IMR-90 (cell line): Measurements from ENCODE around the gene MICAL3. TPM values are rescaled to one million over a fixed set of nuclear protein-coding genes. Genes with fewer than 3 reads are reported as not detected.
"Not testable (repeated sequence)": the region's sequence is repeated elsewhere in the genome, so short reads cannot be mapped to it uniquely, and the experiment has no call there.

Source experiments
- ATAC-seq: fragments of 200-7000 bp; cut with Tn5 transposase; 2 replicates; pipeline ENCODE4 v1.9.1; 2020; ENCODE audit warnings: low read depth, mild to moderate bottlenecking, moderate library complexity
- BruUV-seq: library from RNA; stranded (reverse); fragments of 400-500 nt; replicated peaks from 2 replicates; lab custom pipeline; 2021; lab: Mats Ljungman, UMichigan
- CTCF ChIA-PET: fragments of 300-600 bp; formaldehyde crosslinking; extraction: SDS; loops from one replicate; lab custom pipeline; 2021; ENCODE audit warnings: antibody characterized with exemption; lab: Yijun Ruan, JAX
- POLR2A ChIA-PET: fragments of 300-600 bp; sonication (Branson Sonifier 250); formaldehyde crosslinking; loops from one replicate; lab custom pipeline; 2022; ENCODE audit warnings: antibody characterized with exemption; ENCODE audit not compliant: unreplicated experiment; lab: Charles Lee
- DNase-seq: peaks from one replicate; pipeline ENCODE4 v3.0.0; 2013
- H2AFZ ChIP-seq: replicated peaks from 2 replicates; pipeline ENCODE3; 2013; ENCODE audit warnings: low read length, mild to moderate bottlenecking; ENCODE audit not compliant: poor library complexity
- H2AK5ac ChIP-seq: 2 replicates; pipeline ENCODE4 v1.6.1; 2013; ENCODE audit warnings: low read depth, low read length, inconsistent platforms
- H2AK9ac ChIP-seq: replicated peaks from 2 replicates; pipeline ENCODE3; 2013; ENCODE audit warnings: mild to moderate bottlenecking, low read depth, low read length, moderate library complexity; ENCODE audit not compliant: poor library complexity
- H2BK120ac ChIP-seq: 2 replicates; pipeline ENCODE4 v1.6.1; 2013; ENCODE audit warnings: low read depth, low read length, inconsistent platforms
- H2BK15ac ChIP-seq: 3 replicates; pipeline ENCODE4 v1.6.1; 2013; ENCODE audit warnings: low read depth, low read length, inconsistent platforms
- H2BK20ac ChIP-seq: 2 replicates; pipeline ENCODE4 v1.6.1; 2013; ENCODE audit warnings: low read depth, mild to moderate bottlenecking, inconsistent platforms, low read length, moderate library complexity
- H2BK5ac ChIP-seq: 2 replicates; pipeline ENCODE4 v1.6.1; 2013; ENCODE audit warnings: mild to moderate bottlenecking, low read depth, low read length, inconsistent platforms; ENCODE audit not compliant: poor library complexity, severe bottlenecking
- H3K14ac ChIP-seq: replicated peaks from 2 replicates; pipeline ENCODE4 v1.6.1; 2013; ENCODE audit warnings: low read depth, low read length, inconsistent platforms
- H3K18ac ChIP-seq: 2 replicates; pipeline ENCODE4 v1.6.1; 2013; ENCODE audit warnings: low read depth, low read length, control low read depth
- H3K23ac ChIP-seq: 2 replicates; pipeline ENCODE4 v1.6.1; 2013; ENCODE audit warnings: low read depth, low read length, inconsistent platforms
- H3K27ac ChIP-seq: 2 replicates; pipeline ENCODE4 v1.5.1; 2013; ENCODE audit warnings: mild to moderate bottlenecking, control low read depth, low read length; ENCODE audit not compliant: insufficient read depth
- H3K27me3 ChIP-seq: 2 replicates; pipeline ENCODE4 v1.6.1; 2013; ENCODE audit warnings: low read length; ENCODE audit not compliant: control insufficient read depth, insufficient read depth
- H3K36me3 ChIP-seq: 2 replicates; pipeline ENCODE4 v1.6.1; 2013; ENCODE audit warnings: low read length, mixed read lengths; ENCODE audit not compliant: control insufficient read depth, insufficient read depth
- H3K4ac ChIP-seq: 2 replicates; pipeline ENCODE4 v1.6.1; 2013; ENCODE audit warnings: low read depth, low read length, inconsistent platforms
- H3K4me1 ChIP-seq: 2 replicates; pipeline ENCODE4 v1.6.1; 2013; ENCODE audit warnings: low read length, mixed read lengths; ENCODE audit not compliant: control insufficient read depth, insufficient read depth
- H3K4me2 ChIP-seq: 2 replicates; pipeline ENCODE4 v1.6.1; 2013; ENCODE audit warnings: low read depth, mild to moderate bottlenecking, control low read depth, low read length, moderate library complexity
- H3K4me3 ChIP-seq: 2 replicates; pipeline ENCODE4 v1.5.1; 2013; ENCODE audit warnings: low read depth, mild to moderate bottlenecking, control low read depth, low read length, moderate library complexity; ENCODE audit not compliant: insufficient read depth
- H3K56ac ChIP-seq: 2 replicates; pipeline ENCODE4 v1.6.1; 2013; ENCODE audit warnings: low read length, inconsistent platforms; ENCODE audit not compliant: insufficient read depth; ENCODE audit errors: extremely low read depth
- H3K79me1 ChIP-seq, 2 experiments: 2 replicates each; pipeline ENCODE4 v1.6.1; 2013; ENCODE audit warnings: low read length in 2 of 2, inconsistent platforms in 1 of 2, low read depth in 1 of 2
- H3K9ac ChIP-seq: 2 replicates; pipeline ENCODE4 v1.6.1; 2013; ENCODE audit warnings: low read depth, low read length, control low read depth
- H3K9me1 ChIP-seq: 2 replicates; pipeline ENCODE4 v1.6.1; 2013; ENCODE audit warnings: low read length, inconsistent platforms; ENCODE audit not compliant: insufficient read depth
- H3K9me3 ChIP-seq: 2 replicates; pipeline ENCODE4 v1.6.1; 2013; ENCODE audit warnings: low read length; ENCODE audit not compliant: control insufficient read depth, insufficient read depth
- H4K20me1 ChIP-seq: 2 replicates; pipeline ENCODE4 v1.6.1; 2013; ENCODE audit warnings: low read length, inconsistent platforms; ENCODE audit not compliant: insufficient read depth
- H4K5ac ChIP-seq: 2 replicates; pipeline ENCODE4 v1.6.1; 2013; ENCODE audit warnings: mild to moderate bottlenecking, low read depth, low read length, control low read depth
- H4K8ac ChIP-seq, 2 experiments: 2 replicates each; pipeline ENCODE4 v1.6.1; 2013; ENCODE audit warnings: low read depth in 2 of 2, low read length in 2 of 2, control low read depth in 1 of 2, inconsistent platforms in 1 of 2
- H4K91ac ChIP-seq: 2 replicates; pipeline ENCODE4 v1.6.1; 2013; ENCODE audit warnings: low read depth, low read length, inconsistent platforms; ENCODE audit not compliant: insufficient read depth
- CEBPB ChIP-seq: IDR thresholded peaks from 2 replicates; pipeline ENCODE4 v1.6.1; 2012; ENCODE audit warnings: low read depth, low read length, improper control_type of control experiment
- MAFK ChIP-seq: IDR thresholded peaks from 2 replicates; pipeline ENCODE4 v1.6.1; 2012; ENCODE audit warnings: low read depth, low read length, improper control_type of control experiment
- WGBS, 2 experiments: methylation state at CpG; one replicate each; pipeline versions ENCODE4 v1.1.5 to v1.1.7; 2013; ENCODE audit warnings: missing lambda C conversion rate in 2 of 2; ENCODE audit not compliant: insufficient read length in 1 of 2; ENCODE audit errors: extremely low coverage in 2 of 2; 5-methylcytosine and 5-hydroxymethylcytosine counted together
- dilution Hi-C: fragments of 300-500 bp; cut with HindIII; formaldehyde crosslinking; loops from one replicate; pipeline ENCODE4 v1.14.3; 2018; ENCODE audit warnings: low sequenced_read_pairs; ENCODE audit not compliant: unreplicated experiment
- in situ Hi-C: fragments of 300-500 bp; cut with MboI; formaldehyde crosslinking; loops from 3 replicates; pipeline ENCODE4 v1.14.3; 2019; ENCODE audit warnings: low sequenced_read_pairs, inconsistent platforms, mixed read lengths
- intact Hi-C: fragments of 100-400 bp; cut with micrococcal nuclease; formaldehyde crosslinking; loops from 2 replicates; pipeline ENCODE4 v1.10.0; 2022
- polyA plus RNA-seq, 3 experiments: library from polyadenylated mRNA; depleted of rRNA; stranded (reverse); fragments of >200 nt; gene quantifications; 2 replicates each; pipeline ENCODE4 v1.2.3, GENCODE V29; 2012; ENCODE audit warnings: low replicate concordance in 1 of 3
- total RNA-seq: library from RNA; depleted of rRNA; stranded (reverse); fragments of >200 nt; gene quantifications from 2 replicates; pipeline ENCODE4 v1.2.3, GENCODE V29; 2012
- TF ChIP-seq, protein P1 (sequence below): fragments of 150-350 bp; IDR thresholded peaks from 2 replicates; pipeline ENCODE4 v1.6.1; 2017; ENCODE audit warnings: mild to moderate bottlenecking, antibody characterized with exemption, low read length, low read depth

MICAL3 gene
- total and polyA plus RNA-seq, 2 of the 4 experiments (the other 2 are of a cell fraction), result 17.6 to 26.8 TPM

- Histone ChIP-seq H2AK5ac (no peak overlapping the region), H3K14ac (no peak overlapping the region), H3K23ac (no peak overlapping the region), H2AFZ (no peak overlapping the region), H3K36me3 (no peaks in the 10 kb centered on the region), H3K27me3 (no peaks in the 10 kb centered on the region), H3K9ac (no peak overlapping the region), H3K4me1 (peaks cover 12% of the 10 kb centered on the region), H2BK15ac (no peak overlapping the region), H2BK5ac (no peak overlapping the region), H3K27ac (no peak overlapping the region), H2BK20ac (no peak overlapping the region), H3K4me2 (no peak overlapping the region), H3K9me3 (no peaks in the 10 kb centered on the region), H2AK9ac (no peak overlapping the region), H3K4ac (no peak overlapping the region), H3K56ac (no peak overlapping the region), H3K4me3 (no peak overlapping the region), H4K20me1 (peaks cover 5% of the 10 kb centered on the region; the same call in 1 of the 2 replicates), H2BK120ac (no peak overlapping the region), H3K9me1 (peaks cover 12% of the 10 kb centered on the region), H3K18ac (no peak overlapping the region), H4K5ac (no peak overlapping the region), H3K79me1 (no peaks in the 10 kb centered on the region), H4K8ac (no peak overlapping the region), H4K91ac (no peak overlapping the region)
- POLR2A ChIA-PET, result no interaction called here
- dilution Hi-C loops (no loop called here), in situ Hi-C loops (no loop called here), intact Hi-C loops (no loop called here)
- no TSS peak for BruUV-seq
- CTCF ChIA-PET, result no interaction called here
- ATAC-seq (no peak), DNase-seq (no peak)
- 60% methylated on average over 1 of the region's 3 CpGs; no CpG with 5 or more reads in 1 of the 2 experiments for WGBS, 2 experiments
- TF ChIP-seq CEBPB (0 out of 2 replicates have a peak, but pooled peaks have one; percentile 7), MAFK (no peak)
- TF ChIP-seq, protein P1, sequence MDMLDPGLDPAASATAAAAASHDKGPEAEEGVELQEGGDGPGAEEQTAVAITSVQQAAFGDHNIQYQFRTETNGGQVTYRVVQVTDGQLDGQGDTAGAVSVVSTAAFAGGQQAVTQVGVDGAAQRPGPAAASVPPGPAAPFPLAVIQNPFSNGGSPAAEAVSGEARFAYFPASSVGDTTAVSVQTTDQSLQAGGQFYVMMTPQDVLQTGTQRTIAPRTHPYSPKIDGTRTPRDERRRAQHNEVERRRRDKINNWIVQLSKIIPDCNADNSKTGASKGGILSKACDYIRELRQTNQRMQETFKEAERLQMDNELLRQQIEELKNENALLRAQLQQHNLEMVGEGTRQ, result no peak
These were observed 4.6 kb upstream of the MICAL3 start for GRCh38 chr22:18028817-18029527.

GRCh38 chr22:18025898-18026297, 1.5 kb upstream of the MICAL3 start:
- H4K8ac ChIP-seq, H2BK5ac ChIP-seq, H2AK5ac ChIP-seq, H3K4me3 ChIP-seq, POLR2A ChIA-PET, H2AK9ac ChIP-seq, H4K5ac ChIP-seq, H2AFZ ChIP-seq, H2BK120ac ChIP-seq, H3K56ac ChIP-seq, H3K9me1 ChIP-seq, H3K4ac ChIP-seq, H3K36me3 ChIP-seq, H3K14ac ChIP-seq, H3K9me3 ChIP-seq, H4K91ac ChIP-seq, BruUV-seq, H2BK15ac ChIP-seq, ATAC-seq, H3K79me1 ChIP-seq, H4K20me1 ChIP-seq, DNase-seq, H3K9ac ChIP-seq, H3K23ac ChIP-seq, H3K27ac ChIP-seq, H3K4me2 ChIP-seq, H3K4me1 ChIP-seq, H2BK20ac ChIP-seq, in situ Hi-C loops, dilution Hi-C loops, H3K18ac ChIP-seq, H3K27me3 ChIP-seq: not testable (repeated sequence)
- WGBS, 2 experiments, result no CpG with 5 or more reads among the region's 4 CpGs
- intact Hi-C loops, result loop anchor here (2.0 kb wide), 1 partner anchor 51 kb away; the partner anchor contains the start of gene PEX26
- CTCF ChIA-PET, result interaction anchor here (0.5 to 2.1 kb wide), 5 partner anchors 13 to 115 kb away, joined by 3 to 8 read pairs (median 3); no protein-coding TSS in a partner anchor
